ENCODE measurements around the gene DHCR7. TPM values are rescaled to one million over a fixed set of nuclear protein-coding genes. Genes with fewer than 3 reads are reported as not detected.

DHCR7 gene
- total and polyA plus RNA-seq, 2 experiments from 2014 or later, result 140 to 303 TPM

- no peak overlapping the region for H3K4me3 ChIP-seq
- no peak overlapping the region for H2AFZ ChIP-seq
- no peaks in the 10 kb centered on the region for H3K79me2 ChIP-seq
- WGBS (ENCODE audit: low lambda C conversion rate, missing lambda C conversion rate), result 96% methylated on average over 7 of the region's 7 CpGs
- no peaks in the 10 kb centered on the region for H4K20me1 ChIP-seq (ENCODE audit: insufficient read depth, poor library complexity, severe bottlenecking)
- no peaks in the 10 kb centered on the region for H3K9me2 ChIP-seq (replicated peaks; ENCODE audit: insufficient read depth)
- no peak for DNase-seq (ENCODE audit: low spot score)
- H3K27ac ChIP-seq, result no peak overlapping the region
- no peaks in the 10 kb centered on the region for H3K36me3 ChIP-seq (replicated peaks; ENCODE audit: insufficient read depth, low read depth)
- H3K9me3 ChIP-seq (ENCODE audit: low read depth), result no peaks in the 10 kb centered on the region
- peaks cover 12% of the 10 kb centered on the region for H3K27me3 ChIP-seq
- H3K4me2 ChIP-seq, result no peak overlapping the region
- TF ChIP-seq EZH2phosphoT487 (IDR thresholded peaks at IDR 0.05; ENCODE audit: low read depth, severe bottlenecking, unreplicated experiment), result no peak
- no peak for TF ChIP-seq CTCF (IDR thresholded peaks at IDR 0.05; ENCODE audit: poor library complexity)
- TF ChIP-seq EZH2 (IDR thresholded peaks at IDR 0.05; ENCODE audit: borderline replicate concordance), result no peak
- no peaks in the 10 kb centered on the region for H3K4me1 ChIP-seq (ENCODE audit: insufficient read depth)
Measured at GRCh38 chr11:71395774-71396173, 52.4 kb downstream of the DHCR7 start.

- Histone ChIP-seq H3K27me3 (peaks cover 12% of the 10 kb centered on the region), H3K36me3 (replicated peaks; ENCODE audit: insufficient read depth, low read depth) (no peaks in the 10 kb centered on the region), H2AFZ (no peak overlapping the region), H3K4me2 (no peak overlapping the region), H3K4me3 (no peak overlapping the region), H4K20me1 (ENCODE audit: insufficient read depth, poor library complexity, severe bottlenecking) (no peaks in the 10 kb centered on the region), H3K79me2 (no peaks in the 10 kb centered on the region), H3K27ac (no peak overlapping the region), H3K9me3 (ENCODE audit: low read depth) (no peaks in the 10 kb centered on the region), H3K4me1 (ENCODE audit: insufficient read depth) (no peaks in the 10 kb centered on the region), H3K9me2 (replicated peaks; ENCODE audit: insufficient read depth) (no peaks in the 10 kb centered on the region)
- DNase-seq (ENCODE audit: low spot score), result no peak
- WGBS (ENCODE audit: low lambda C conversion rate, missing lambda C conversion rate), result 80% methylated on average over 7 of the region's 7 CpGs
- TF ChIP-seq EZH2 (IDR thresholded peaks at IDR 0.05; ENCODE audit: borderline replicate concordance), result no peak
- no peak for TF ChIP-seq CTCF (IDR thresholded peaks at IDR 0.05; ENCODE audit: poor library complexity)
- no peak for TF ChIP-seq EZH2phosphoT487 (IDR thresholded peaks at IDR 0.05; ENCODE audit: low read depth, severe bottlenecking, unreplicated experiment)
Measured at GRCh38 chr11:71395263-71395560, 53.0 kb downstream of the DHCR7 start.

GRCh38 chr11:71393283-71393682 lies 54.9 kb downstream of the DHCR7 start:
- Histone ChIP-seq H3K27ac (no peak overlapping the region), H3K9me3 (ENCODE audit: low read depth) (no peaks in the 10 kb centered on the region), H3K79me2 (no peaks in the 10 kb centered on the region), H3K36me3 (replicated peaks; ENCODE audit: insufficient read depth, low read depth) (no peaks in the 10 kb centered on the region), H3K4me3 (no peak overlapping the region), H3K4me1 (ENCODE audit: insufficient read depth) (no peaks in the 10 kb centered on the region), H3K9me2 (replicated peaks; ENCODE audit: insufficient read depth) (no peaks in the 10 kb centered on the region), H4K20me1 (ENCODE audit: insufficient read depth, poor library complexity, severe bottlenecking) (no peaks in the 10 kb centered on the region), H2AFZ (no peak overlapping the region), H3K4me2 (no peak overlapping the region), H3K27me3 (peaks cover 15% of the 10 kb centered on the region)
- 97% methylated on average over 2 of the region's 2 CpGs for WGBS (ENCODE audit: low lambda C conversion rate, missing lambda C conversion rate)
- TF ChIP-seq EZH2phosphoT487 (IDR thresholded peaks at IDR 0.05; ENCODE audit: low read depth, severe bottlenecking, unreplicated experiment), result no peak
- no peak for TF ChIP-seq CTCF (IDR thresholded peaks at IDR 0.05; ENCODE audit: poor library complexity)
- TF ChIP-seq EZH2 (IDR thresholded peaks at IDR 0.05; ENCODE audit: borderline replicate concordance), result no peak
- no peak for DNase-seq (ENCODE audit: low spot score)

GRCh38 chr11:71391796-71392195 lies 56.4 kb downstream of the DHCR7 start:
- WGBS (ENCODE audit: low lambda C conversion rate, missing lambda C conversion rate), result 51% methylated on average over 8 of the region's 8 CpGs
- Histone ChIP-seq H3K27ac (no peak overlapping the region), H2AFZ (no peak overlapping the region), H3K4me3 (no peak overlapping the region), H3K4me1 (ENCODE audit: insufficient read depth) (no peaks in the 10 kb centered on the region), H3K9me3 (ENCODE audit: low read depth) (no peaks in the 10 kb centered on the region), H3K36me3 (replicated peaks; ENCODE audit: insufficient read depth, low read depth) (no peaks in the 10 kb centered on the region), H4K20me1 (ENCODE audit: insufficient read depth, poor library complexity, severe bottlenecking) (no peaks in the 10 kb centered on the region), H3K79me2 (no peaks in the 10 kb centered on the region), H3K27me3 (peaks cover 15% of the 10 kb centered on the region), H3K9me2 (replicated peaks; ENCODE audit: insufficient read depth) (no peaks in the 10 kb centered on the region), H3K4me2 (no peak overlapping the region)
- no peak for TF ChIP-seq EZH2 (IDR thresholded peaks at IDR 0.05; ENCODE audit: borderline replicate concordance)
- TF ChIP-seq EZH2phosphoT487 (IDR thresholded peaks at IDR 0.05; ENCODE audit: low read depth, severe bottlenecking, unreplicated experiment), result no peak
- no peak for TF ChIP-seq CTCF (IDR thresholded peaks at IDR 0.05; ENCODE audit: poor library complexity)
- DNase-seq (ENCODE audit: low spot score), result no peak

Measured in hepatocyte (in vitro differentiated cells).